A549 (cell line): ENCODE measurements around the gene SGCD.

ENCODE experiments used
- CTCF ChIP-seq: fragments of >200 bp; sonication (Bioruptor Twin); formaldehyde crosslinking; IDR thresholded peaks from 3 replicates; pipeline ENCODE4 v1.5.1; 2016
- ESRRA ChIP-seq: fragments of 150-350 bp; IDR thresholded peaks from 2 replicates; pipeline ENCODE4 v1.6.1; 2014; ENCODE audit warnings: mild to moderate bottlenecking, low read length, borderline replicate concordance
- MAX ChIP-seq: IDR thresholded peaks from 2 replicates; pipeline ENCODE4 v1.6.1; 2012

- TF ChIP-seq CTCF (no peak), ESRRA (no peak), MAX (no peak)
Measured at GRCh38 chr5:156684216-156684615, 357.3 kb downstream of the SGCD start.
